H1 (cell line): Measurements from ENCODE around the gene UBAP2L. TPM values are rescaled to one million over a fixed set of nuclear protein-coding genes. Genes with fewer than 3 reads are reported as not detected.
A peak's percentile ranks its signal among the peaks of the same experiment; 100 is the strongest.

ENCODE experiments used
- CTCF ChIA-PET: fragments of 300-600 bp; sonication (Branson Sonifier 250); formaldehyde crosslinking; loops from one replicate; lab custom pipeline; 2021; ENCODE audit not compliant: partially characterized antibody; lab: Charles Lee
- POLR2A ChIA-PET: fragments of 300-600 bp; sonication (Branson Sonifier 250); formaldehyde crosslinking; loops from one replicate; lab custom pipeline; 2021; ENCODE audit warnings: inconsistent platforms; ENCODE audit not compliant: partially characterized antibody; lab: Charles Lee
- DNase-seq, 2 experiments: peaks; one replicate each; pipeline versions ENCODE4 v3.0.0 to v3.0.0-alpha.2; 2010 to 2022; ENCODE audit warnings: low spot score in 2 of 2, low read depth in 1 of 2, mixed read lengths in 1 of 2
- FAIRE-seq: peaks from 2 replicates; lab custom pipeline; 2011; peaks lifted over from hg19 to GRCh38; lab: Jason Lieb, UNC
- H2AFZ ChIP-seq: 2 replicates; pipeline ENCODE4 v1.8.1; 2012; ENCODE audit warnings: low read length, inconsistent platforms
- H2AK5ac ChIP-seq: 2 replicates; pipeline ENCODE4 v1.6.1; 2013; ENCODE audit warnings: low read depth, low read length
- H2BK120ac ChIP-seq: replicated peaks from 2 replicates; pipeline ENCODE3; 2013; ENCODE audit warnings: low read depth, low read length, inconsistent platforms
- H2BK12ac ChIP-seq: 2 replicates; pipeline ENCODE4 v1.6.1; 2013; ENCODE audit warnings: low read depth, low read length
- H2BK15ac ChIP-seq: 2 replicates; pipeline ENCODE4 v1.6.1; 2013; ENCODE audit warnings: low read length
- H2BK20ac ChIP-seq: 2 replicates; pipeline ENCODE4 v1.6.1; 2013; ENCODE audit warnings: low read length
- H2BK5ac ChIP-seq: 2 replicates; pipeline ENCODE4 v1.6.1; 2013; ENCODE audit warnings: low read depth, low read length
- H3K14ac ChIP-seq: 2 replicates; pipeline ENCODE4 v1.6.1; 2013; ENCODE audit warnings: inconsistent platforms; ENCODE audit not compliant: insufficient read length
- H3K18ac ChIP-seq: 2 replicates; pipeline ENCODE4 v1.6.1; 2013; ENCODE audit warnings: low read length; ENCODE audit errors: extremely low read depth
- H3K23ac ChIP-seq: 2 replicates; pipeline ENCODE4 v1.6.1; 2013; ENCODE audit warnings: inconsistent platforms; ENCODE audit not compliant: insufficient read length
- H3K23me2 ChIP-seq: 2 replicates; pipeline ENCODE4 v1.6.1; 2013; ENCODE audit warnings: low read depth, low read length
- H3K27ac ChIP-seq: 2 replicates; pipeline ENCODE4 v1.6.1; 2011; ENCODE audit warnings: low read depth, low read length, inconsistent platforms
- H3K27me3 ChIP-seq, 4 experiments: replicated peaks in 1 of 4; 1 replicate in 1 of 4; 2 replicates in 3 of 4; pipeline versions ENCODE4 v1.6.1 to v1.8.1; 2011 to 2013; ENCODE audit warnings: low read length in 3 of 4, mild to moderate bottlenecking in 3 of 4, inconsistent platforms in 2 of 4, mixed read lengths in 2 of 4, moderate library complexity in 1 of 4; ENCODE audit not compliant: control insufficient read depth in 3 of 4, insufficient read depth in 3 of 4; ENCODE audit errors: extremely low read depth in 1 of 4
- H3K36me3 ChIP-seq, 4 experiments: 2 replicates each; pipeline versions ENCODE4 v1.6.1 to v1.8.1; 2011 to 2013; ENCODE audit warnings: mild to moderate bottlenecking in 4 of 4, low read length in 3 of 4, moderate library complexity in 2 of 4, control low read depth in 1 of 4, inconsistent platforms in 1 of 4; ENCODE audit not compliant: insufficient read depth in 4 of 4, control insufficient read depth in 2 of 4
- H3K4ac ChIP-seq: replicated peaks from 2 replicates; pipeline ENCODE3; 2013; ENCODE audit warnings: low read length, low read depth, mixed read lengths, inconsistent platforms; ENCODE audit not compliant: insufficient read length
- H3K4me1 ChIP-seq, 4 experiments: replicated peaks in 1 of 4; 1 replicate in 1 of 4; 2 replicates in 3 of 4; pipeline versions ENCODE4 v1.6.1 to v1.8.1; 2011 to 2013; ENCODE audit warnings: low read length in 3 of 4, inconsistent platforms in 2 of 4, mixed read lengths in 1 of 4; ENCODE audit not compliant: insufficient read depth in 4 of 4, control insufficient read depth in 3 of 4
- H3K4me2 ChIP-seq, 2 experiments: 2 replicates each; pipeline versions ENCODE4 v1.6.1 to v1.8.1; 2011 to 2013; ENCODE audit warnings: low read depth in 2 of 2, low read length in 2 of 2, control low read depth in 1 of 2, inconsistent platforms in 1 of 2, mild to moderate bottlenecking in 1 of 2; ENCODE audit not compliant: insufficient read depth in 1 of 2
- H3K4me3 ChIP-seq, 4 experiments: fragments of 200-600, 300-600 bp in 1 of 4; sonication (generic), shearing (Covaris generic), sonication (Bioruptor Twin) in 1 of 4; 2 replicates each; pipeline versions ENCODE4 v1.5.1 to v1.8.1; 2011 to 2016; ENCODE audit warnings: low read length in 4 of 4, low read depth in 3 of 4, control low read depth in 2 of 4, inconsistent platforms in 2 of 4, mild to moderate bottlenecking in 2 of 4, mixed read lengths in 1 of 4, moderate library complexity in 1 of 4; ENCODE audit not compliant: insufficient read depth in 2 of 4; ENCODE audit errors: extremely low read depth in 1 of 4
- H3K56ac ChIP-seq: replicated peaks from 2 replicates; pipeline ENCODE3; 2013; ENCODE audit warnings: low read depth, mild to moderate bottlenecking, mixed read lengths, low read length, inconsistent platforms; ENCODE audit not compliant: insufficient read length
- H3K79me1 ChIP-seq: 2 replicates; pipeline ENCODE4 v1.6.1; 2013; ENCODE audit warnings: low read depth, low read length, control low read depth
- H3K79me2 ChIP-seq, 2 experiments: 2 replicates each; pipeline versions ENCODE4 v1.6.1 to v1.8.1; 2012 to 2013; ENCODE audit warnings: low read length in 2 of 2, mild to moderate bottlenecking in 2 of 2, inconsistent platforms in 1 of 2; ENCODE audit not compliant: insufficient read depth in 2 of 2, control insufficient read depth in 1 of 2
- H3K9ac ChIP-seq, 4 experiments: replicated peaks in 1 of 4; 1 replicate in 1 of 4; 2 replicates in 3 of 4; pipeline versions ENCODE4 v1.6.1 to v1.8.1; 2011 to 2013; ENCODE audit warnings: low read depth in 3 of 4, low read length in 3 of 4, control low read depth in 2 of 4, mild to moderate bottlenecking in 2 of 4, moderate library complexity in 2 of 4, inconsistent platforms in 1 of 4; ENCODE audit errors: extremely low read depth in 1 of 4
- H3K9me3 ChIP-seq, 2 experiments: 2 replicates each; pipeline versions ENCODE4 v1.6.1 to v1.8.1; 2012 to 2013; ENCODE audit warnings: mild to moderate bottlenecking in 2 of 2, moderate library complexity in 2 of 2, control low read depth in 1 of 2, inconsistent platforms in 1 of 2, low read depth in 1 of 2, low read length in 1 of 2, mixed read lengths in 1 of 2; ENCODE audit not compliant: insufficient read depth in 2 of 2
- H4K20me1 ChIP-seq, 2 experiments: replicated peaks in 1 of 2; 2 replicates each; pipeline versions ENCODE3 to v1.8.1; 2011 to 2013; ENCODE audit warnings: inconsistent platforms in 2 of 2, low read length in 2 of 2, mild to moderate bottlenecking in 1 of 2; ENCODE audit not compliant: insufficient read depth in 2 of 2, control insufficient read depth in 1 of 2
- H4K5ac ChIP-seq: 2 replicates; pipeline ENCODE4 v1.6.1; 2013; ENCODE audit warnings: low read length, low read depth, mixed read lengths, inconsistent platforms; ENCODE audit not compliant: insufficient read length
- H4K8ac ChIP-seq: 2 replicates; pipeline ENCODE4 v1.8.0; 2013; ENCODE audit warnings: mild to moderate bottlenecking, moderate library complexity, low read length, inconsistent platforms; ENCODE audit not compliant: insufficient read depth; ENCODE audit errors: extremely low read depth
- H4K91ac ChIP-seq: replicated peaks from 2 replicates; pipeline ENCODE3; 2013; ENCODE audit warnings: low read length, mixed read lengths, inconsistent platforms; ENCODE audit not compliant: insufficient read length
- BCL11A ChIP-seq, 2 experiments: IDR thresholded peaks; one replicate each; pipeline ENCODE4 v1.6.1; 2011; ENCODE audit warnings: low read depth in 2 of 2, low read length in 2 of 2, mild to moderate bottlenecking in 2 of 2
- CBX5 ChIP-seq: fragments of 300-800, 300-1000 bp; sonication (generic); IDR thresholded peaks from 2 replicates; pipeline ENCODE4 v1.7.1; 2016; ENCODE audit warnings: antibody characterized with exemption, low read length, low read depth
- EP300 ChIP-seq, 2 experiments: IDR thresholded peaks; 1 replicate in 1 of 2; 2 replicates in 1 of 2; pipeline ENCODE4 v1.6.1; 2011 to 2012; ENCODE audit warnings: low read depth in 2 of 2, low read length in 2 of 2, mild to moderate bottlenecking in 2 of 2, borderline replicate concordance in 1 of 2, inconsistent platforms in 1 of 2, moderate library complexity in 1 of 2
- GTF2F1 ChIP-seq: IDR thresholded peaks from 2 replicates; pipeline ENCODE4 v1.6.1; 2012; ENCODE audit warnings: low read depth, low read length, improper control_type of control experiment, borderline replicate concordance
- MAFK ChIP-seq: IDR thresholded peaks from 2 replicates; pipeline ENCODE4 v1.6.1; 2012; ENCODE audit warnings: low read depth, mild to moderate bottlenecking, improper control_type of control experiment, low read length
- NANOG ChIP-seq: IDR thresholded peaks from 2 replicates; pipeline ENCODE4 v1.6.1; 2011; ENCODE audit warnings: low read length, low read depth, mild to moderate bottlenecking, inconsistent platforms; ENCODE audit not compliant: insufficient read depth, poor library complexity, severe bottlenecking
- NRF1 ChIP-seq: IDR thresholded peaks from 2 replicates; pipeline ENCODE4 v1.6.1; 2011; ENCODE audit warnings: mild to moderate bottlenecking, low read depth, low read length, improper control_type of control experiment
- SIN3A ChIP-seq, 2 experiments: IDR thresholded peaks in 1 of 2; conservative IDR thresholded peaks in 1 of 2; 2 replicates each; pipeline ENCODE4 v1.6.1; 2011 to 2012; ENCODE audit warnings: low read length in 2 of 2, improper control_type of control experiment in 1 of 2, low read depth in 1 of 2, mild to moderate bottlenecking in 1 of 2
- SRF ChIP-seq: IDR thresholded peaks from 2 replicates; pipeline ENCODE4 v1.6.1; 2011; ENCODE audit warnings: mild to moderate bottlenecking, low read depth, low read length, moderate library complexity
- TAF7 ChIP-seq: optimal IDR thresholded peaks from 2 replicates; pipeline ENCODE3; 2011; ENCODE audit warnings: low read depth, mild to moderate bottlenecking, inconsistent platforms, low read length, moderate library complexity, borderline replicate concordance
- TEAD4 ChIP-seq: IDR thresholded peaks from 2 replicates; pipeline ENCODE4 v1.6.1; 2012; ENCODE audit warnings: low read depth, low read length, inconsistent platforms, mixed read lengths
- WGBS, 2 experiments: shearing (Covaris generic) in 1 of 2; methylation state at CpG; one replicate each; pipeline versions ENCODE4 v1.1.6 to v1.1.7; 2013 to 2015; ENCODE audit warnings: low lambda C conversion rate in 2 of 2, mixed read lengths in 2 of 2, inconsistent platforms in 1 of 2, low coverage in 1 of 2, missing lambda C conversion rate in 1 of 2; ENCODE audit not compliant: insufficient replicate concordance in 2 of 2, insufficient coverage in 1 of 2, insufficient read length in 1 of 2; ENCODE audit errors: extremely low coverage in 1 of 2, missing lambda C conversion rate in 1 of 2; 5-methylcytosine and 5-hydroxymethylcytosine counted together
- polyA plus RNA-seq, 7 experiments: library from polyadenylated mRNA; depleted of rRNA in 3 of 7; stranded (reverse) in 5 of 7; unstranded in 2 of 7; fragments of >200 nt in 5 of 7; fragments of 200-250 nt in 2 of 7; gene quantifications; 1 replicate in 5 of 7; 2 replicates in 1 of 7; 4 replicates in 1 of 7; pipeline versions ENCODE4 v1.2.1 to v1.2.3, GENCODE V29; 2011 to 2013; ENCODE audit warnings: missing spikeins in 2 of 7, mixed read lengths in 2 of 7
- total RNA-seq: library from RNA; stranded (reverse); fragmentation: NEBNext Ultra II Directional; extraction: Animal tissue kit (Norgen Biotek cat#: 25700); gene quantifications from 2 replicates; pipeline ENCODE4 v1.2.1, GENCODE V29; 2021

Gene UBAP2L
- total and polyA plus RNA-seq, 2 of the 8 experiments (the other 6 are each of a cell fraction or from before 2014, with no cell fraction given) = 254 to 349 TPM

GRCh38 chr1:154191990-154192461 lies 28.7 kb upstream of the UBAP2L start, which contains the start of gene TPM3:
TSS of gene TPM3 (minus strand) at chr1:154192100. CDS start at chr1:154192018, 82 bp downstream.
- ChIA-PET POLR2A (interaction anchor here (0.7 to 2.8 kb wide), 9 partner anchors 8 to 202 kb away, joined by 3 to 14 read pairs (median 3); partner anchors contain the start of gene RPS27), CTCF (interaction anchor here (0.6 to 4.3 kb wide), 7 partner anchors 7 to 143 kb away, joined by 3 to 19 read pairs (median 3); no protein-coding TSS in a partner anchor)
- Histone ChIP-seq H2BK120ac (no peak within 1 kb of the TSS), H3K79me2 (no peaks in the 10 kb centered on the region), H2BK12ac (0 out of 2 replicates have a peak within 1 kb of the TSS, but pooled peaks have one; percentile 56), H4K91ac (no peak within 1 kb of the TSS), H3K23me2 (no peaks in the 10 kb centered on the region), H4K5ac (no peak within 1 kb of the TSS), H3K9ac (no peak within 1 kb of the TSS), H3K9me3 (no peaks in the 10 kb centered on the region), H3K23ac (no peak within 1 kb of the TSS), H3K27me3 (no peaks in the 10 kb centered on the region), H4K20me1 (no peaks in the 10 kb centered on the region), H3K4me3 (no peak within 1 kb of the TSS), H3K14ac (no peak within 1 kb of the TSS), H3K4me1 (peaks cover 0 to 9% (median 3%) of the 10 kb centered on the region in 4 experiments; a peak in 4 of 7 replicates), H2BK15ac (peak within 1 kb of the TSS; percentile 68; the same call in 1 of the 2 replicates), H3K4ac (no peak within 1 kb of the TSS), H3K18ac (0 out of 2 replicates have a peak within 1 kb of the TSS, but pooled peaks have one; percentile 21), H2BK5ac (no peak within 1 kb of the TSS), H3K56ac (no peak within 1 kb of the TSS), H3K27ac (no peak within 1 kb of the TSS), H2AK5ac (no peak within 1 kb of the TSS), H3K36me3 (no peaks in the 10 kb centered on the region), H2BK20ac (peak within 1 kb of the TSS; percentile 62; the same call in 1 of the 2 replicates), H4K8ac (no peak within 1 kb of the TSS; the same call in 1 of the 2 replicates), H2AFZ (no peak within 1 kb of the TSS), H3K4me2 (no peak within 1 kb of the TSS), H3K79me1 (no peaks in the 10 kb centered on the region)
- FAIRE-seq (no peak), DNase-seq (no peak)
- WGBS, 2 experiments = 53% methylated on average over 1 of the region's 1 CpG; no CpG with 5 or more reads in 1 of the 2 experiments
- TF ChIP-seq CBX5 = no peak
- TF ChIP-seq MAFK = no peak
- no peak for TF ChIP-seq SRF
- no peak for TF ChIP-seq SIN3A (conservative IDR thresholded peaks at IDR 0.05 in 1 of 2, IDR thresholded peaks at IDR 0.05 in 1 of 2; ENCODE audit: low read depth in 1 of 2, low read length in 2 of 2)
- no peak for TF ChIP-seq TEAD4
- TF ChIP-seq NANOG = no peak
- TF ChIP-seq BCL11A (IDR thresholded peaks at IDR 0.05; ENCODE audit: low read depth in 2 of 2, low read length in 2 of 2) = no peak
- no peak for TF ChIP-seq TAF7
- no peak for TF ChIP-seq EP300 (IDR thresholded peaks at IDR 0.05; ENCODE audit: borderline replicate concordance in 1 of 2, low read depth in 2 of 2, low read length in 2 of 2)
- TF ChIP-seq NRF1 = no peak
- TF ChIP-seq GTF2F1 = no peak
